GM23248 (cell line): ENCODE data around the gene RECQL.

Experiments
- EZH2 ChIP-seq: fragments of 200-600 bp; sonication (generic); IDR thresholded peaks from 2 replicates; pipeline ENCODE4 v1.6.1; 2018; ENCODE audit warnings: antibody characterized with exemption, mild to moderate bottlenecking; ENCODE audit not compliant: insufficient read depth, poor library complexity, severe bottlenecking
- EZH2phosphoT487 ChIP-seq: fragments of 200-600 bp; sonication (generic); IDR thresholded peaks from 2 replicates; pipeline ENCODE4 v1.6.1; 2018; ENCODE audit warnings: antibody characterized with exemption, moderate library complexity, mild to moderate bottlenecking, low read depth; ENCODE audit not compliant: insufficient read depth

DNA sequence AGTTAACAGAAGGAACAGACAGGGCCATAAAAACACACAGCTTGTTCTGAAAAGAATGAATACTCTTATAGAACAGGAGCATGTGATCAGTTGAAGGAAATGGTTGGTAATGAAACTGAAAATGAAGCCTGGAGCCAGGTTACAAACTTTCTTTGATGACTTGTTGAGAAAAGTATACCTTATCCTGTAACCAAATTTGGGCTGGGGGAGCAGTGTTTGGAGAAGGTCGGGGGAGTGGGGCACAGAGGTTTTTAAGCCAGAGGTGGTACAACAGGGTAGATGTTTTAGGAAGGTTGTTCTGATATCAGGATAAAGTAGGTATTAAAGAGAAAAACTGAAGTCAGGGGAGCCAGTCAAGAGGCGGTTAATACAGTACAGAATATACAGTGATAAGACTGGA is 8.3 kb upstream of the RECQL start:
- TF ChIP-seq EZH2 (no peak), EZH2phosphoT487 (no peak)
